NCI-H2227 treated with DMSO at 0.1 percent for 48 hours (cell line): ENCODE results near the gene POLDIP3.

Experiments used
- DNase-seq: peaks from one replicate; lab custom pipeline; 2025; lab: John Stamatoyannopoulos, UW

The POLDIP3 gene

DNA sequence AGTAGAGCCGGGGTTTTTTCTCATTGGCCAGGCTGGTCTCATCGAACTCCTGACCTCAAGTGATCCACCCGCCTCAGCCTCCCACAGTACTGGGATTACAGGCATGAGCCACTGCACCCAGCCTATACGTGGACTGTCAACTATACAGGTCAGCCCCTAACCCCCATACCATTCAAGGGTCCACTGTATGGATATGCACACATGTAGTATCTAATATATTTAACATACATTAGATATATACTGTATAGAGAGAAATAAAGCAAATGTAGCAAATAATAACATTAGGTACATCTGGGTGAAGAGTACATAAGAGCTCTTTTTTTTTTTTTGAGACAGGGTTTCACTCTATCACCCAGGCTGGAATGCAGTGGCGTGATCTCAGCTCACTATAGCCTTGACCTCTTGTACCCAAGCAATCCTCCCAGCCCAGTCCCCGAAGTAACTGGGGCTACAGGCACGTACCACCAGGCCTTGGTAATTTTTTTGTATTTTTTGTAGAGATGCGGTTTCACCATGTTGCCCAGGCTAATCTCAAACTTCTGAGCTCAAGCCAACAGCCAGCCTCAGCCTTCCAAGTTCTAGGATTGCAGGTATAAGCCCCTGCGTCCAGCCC lies 27.2 kb upstream of the POLDIP3 start:
- DNase-seq, result no peak

DNA sequence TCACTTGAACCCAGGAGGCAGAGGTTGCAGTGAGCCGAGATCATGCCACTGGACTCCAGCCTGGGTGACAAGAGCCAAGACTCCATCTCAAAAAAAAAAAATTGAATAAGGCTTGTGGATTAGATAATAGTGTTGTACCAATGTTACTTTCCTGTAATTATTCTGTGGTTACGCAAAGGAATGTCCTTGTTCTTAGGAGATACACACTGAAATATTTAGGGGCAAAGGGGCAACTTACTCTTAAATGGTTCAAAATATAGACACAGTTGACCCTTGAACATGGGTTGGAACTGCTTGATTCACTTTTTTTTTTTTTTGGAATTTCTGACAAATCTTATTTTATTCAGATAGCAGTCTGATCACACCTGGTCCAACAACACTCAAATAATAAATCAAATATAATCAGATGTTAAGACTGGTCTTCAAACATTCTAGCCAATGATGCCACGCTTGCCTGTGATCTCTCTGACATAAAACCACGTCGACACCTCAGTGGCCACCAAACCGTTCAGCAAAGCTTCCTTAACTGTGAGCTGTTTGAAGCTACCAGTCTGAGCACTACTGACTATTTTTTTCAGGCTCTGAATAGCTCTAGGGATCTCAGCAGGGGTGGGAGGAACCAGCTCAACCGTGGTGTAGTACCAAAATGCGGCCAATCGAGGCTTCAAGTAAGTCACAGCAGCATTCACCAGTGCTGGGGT lies 25.0 kb upstream of the POLDIP3 start:
- DNase-seq, result no peak

DNA sequence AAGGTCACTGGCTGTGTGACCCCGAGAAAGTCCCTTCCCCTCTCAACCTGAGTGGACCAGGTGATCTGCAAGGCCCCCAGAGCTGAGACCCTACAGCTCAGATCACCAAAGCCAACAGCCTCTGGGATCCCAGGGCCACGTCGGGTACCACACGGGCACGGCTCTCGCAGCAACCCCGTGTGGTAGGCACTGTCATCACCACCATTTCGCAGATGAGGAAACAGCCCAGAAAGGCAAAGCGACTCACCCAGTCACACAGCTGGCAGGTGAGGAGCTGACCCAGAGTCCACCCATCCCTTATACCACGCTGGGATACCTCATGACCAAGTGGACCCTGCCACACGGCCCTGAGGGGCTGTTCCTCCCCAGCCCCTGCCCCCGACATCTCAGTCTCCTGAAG lies 22.9 kb upstream of the POLDIP3 start:
- no peak for DNase-seq

DNA sequence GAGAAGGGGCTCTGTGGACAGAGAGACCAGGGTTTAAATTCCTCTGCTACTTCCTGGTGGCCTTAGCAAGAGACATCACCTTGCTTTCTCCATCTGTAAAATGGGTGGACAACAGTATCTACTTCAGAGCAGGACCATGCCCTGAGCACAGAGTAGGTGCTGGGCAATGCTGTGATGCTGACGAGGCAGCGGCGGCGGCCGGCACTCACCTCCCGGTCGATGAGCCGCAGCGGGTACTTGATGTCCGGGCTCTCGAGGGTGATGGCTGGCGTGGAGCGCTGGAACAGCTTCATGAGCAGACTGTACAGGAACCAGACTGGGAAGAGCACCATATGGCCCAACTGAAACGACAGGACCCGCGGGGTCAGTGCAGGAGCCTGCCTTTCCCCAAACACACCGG lies 21.8 kb upstream of the POLDIP3 start:
- DNase-seq, result no peak

DNA sequence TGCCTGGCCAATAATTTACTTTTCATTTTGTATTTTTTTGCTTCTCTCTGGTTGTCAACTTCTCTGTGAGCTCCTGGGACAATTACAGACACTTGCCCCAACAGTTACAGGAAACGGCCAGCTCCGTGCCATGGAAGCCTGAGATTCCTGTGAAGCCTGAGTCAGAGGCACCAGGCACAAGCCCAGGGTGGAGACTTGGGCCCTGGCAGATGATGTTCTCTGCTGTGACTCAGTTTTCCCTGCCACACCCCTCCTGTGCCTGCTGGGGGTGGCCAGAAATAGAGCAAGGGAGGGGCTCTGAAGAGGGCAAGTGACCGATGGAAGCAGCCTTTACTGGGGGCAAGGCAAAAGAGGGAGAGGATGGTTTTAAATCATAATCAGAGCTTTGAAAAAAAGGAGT lies 20.8 kb upstream of the POLDIP3 start:
- DNase-seq, result no peak

DNA sequence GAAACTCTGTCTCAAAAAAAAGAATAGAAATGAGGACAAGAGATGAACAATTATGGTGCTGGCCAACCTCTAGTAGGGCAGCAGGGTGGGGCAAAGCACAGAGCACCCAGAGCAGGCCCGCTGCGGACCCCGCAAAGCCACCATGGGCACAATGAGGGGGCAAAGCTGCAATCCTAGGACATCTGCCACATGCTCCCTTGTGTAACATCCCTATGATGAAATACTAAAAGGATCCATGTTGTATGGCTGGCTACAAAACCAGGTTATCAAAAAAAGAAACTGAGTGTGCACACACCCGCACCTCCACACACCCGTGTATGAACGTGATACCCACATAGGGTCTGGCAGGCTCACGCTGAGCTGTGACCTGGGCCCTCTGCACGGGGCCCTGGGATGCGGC lies 18.3 kb upstream of the POLDIP3 start:
- DNase-seq, result no peak

DNA sequence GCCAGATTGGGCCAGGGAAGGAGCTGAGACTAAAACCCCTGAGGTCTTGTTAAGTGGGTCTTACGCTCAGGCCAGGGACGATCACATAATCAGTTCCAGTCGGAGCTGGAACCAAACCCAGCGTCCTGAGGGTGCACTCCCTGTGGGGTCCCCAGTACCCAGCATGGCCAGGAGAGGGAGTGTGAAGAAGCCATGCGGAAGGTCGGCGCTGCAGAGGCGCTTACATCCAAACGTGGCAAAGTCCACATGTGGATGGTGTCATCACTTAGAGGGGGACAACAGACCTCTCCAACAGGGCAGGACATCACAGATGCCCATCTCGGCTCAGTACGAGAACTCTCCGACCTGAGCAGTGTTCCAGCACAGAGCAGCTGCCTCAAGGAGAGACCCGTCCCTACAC lies 17.4 kb upstream of the POLDIP3 start:
- no peak for DNase-seq

DNA sequence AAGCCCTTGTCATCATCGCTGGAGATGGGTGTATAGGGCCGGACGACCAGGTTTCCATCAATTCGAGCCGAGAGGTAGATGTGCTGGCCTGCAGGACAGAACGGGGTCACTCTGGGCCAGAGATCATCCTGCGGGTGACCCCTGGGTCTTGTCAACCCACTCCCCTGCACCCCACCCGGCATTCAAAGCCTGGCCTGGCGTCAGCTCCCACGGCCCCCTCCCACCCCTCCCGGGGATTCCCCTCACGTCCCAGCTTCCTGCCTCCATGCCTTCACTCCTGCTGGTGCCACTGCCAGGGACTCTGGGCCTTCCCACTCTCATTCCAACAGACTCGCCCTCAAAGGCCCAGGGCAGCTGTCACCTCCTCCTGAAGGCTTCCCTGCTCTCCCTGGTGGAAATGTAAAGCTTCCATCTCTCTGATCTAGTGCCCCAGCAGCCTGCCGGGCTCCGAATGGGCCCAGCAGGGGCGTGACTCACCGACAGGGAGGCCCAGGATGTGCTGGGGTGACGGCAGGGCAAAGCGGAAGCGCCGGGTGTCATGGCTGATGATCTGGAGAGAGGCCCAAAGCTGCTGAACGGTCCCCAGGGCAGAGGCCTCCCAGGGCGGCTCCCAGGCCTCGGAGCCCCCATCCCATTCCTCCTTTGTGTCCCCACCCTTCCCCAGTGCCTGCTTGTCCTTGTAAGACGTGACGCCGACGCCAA lies 16.4 kb upstream of the POLDIP3 start:
- DNase-seq, result no peak

DNA sequence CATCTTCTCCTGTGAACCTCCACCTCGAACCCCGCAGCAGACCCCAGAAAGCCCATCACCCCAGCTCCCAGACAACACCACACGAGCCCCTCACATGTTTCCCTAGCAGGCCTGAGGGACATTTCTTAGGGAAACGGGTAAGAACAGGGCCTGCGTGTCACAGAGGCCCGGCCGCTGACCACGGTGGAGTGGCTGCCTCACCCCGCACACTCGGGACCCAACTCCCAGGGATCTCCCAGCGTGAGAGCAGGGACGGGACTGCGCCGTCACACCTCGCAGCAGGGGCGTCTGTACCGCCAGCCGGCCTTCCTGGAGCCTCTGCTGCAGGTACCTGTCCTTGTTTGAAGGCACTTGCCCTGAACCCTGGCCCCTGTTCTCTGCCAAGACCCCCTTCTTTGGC lies 15.5 kb upstream of the POLDIP3 start:
- DNase-seq, result no peak

DNA sequence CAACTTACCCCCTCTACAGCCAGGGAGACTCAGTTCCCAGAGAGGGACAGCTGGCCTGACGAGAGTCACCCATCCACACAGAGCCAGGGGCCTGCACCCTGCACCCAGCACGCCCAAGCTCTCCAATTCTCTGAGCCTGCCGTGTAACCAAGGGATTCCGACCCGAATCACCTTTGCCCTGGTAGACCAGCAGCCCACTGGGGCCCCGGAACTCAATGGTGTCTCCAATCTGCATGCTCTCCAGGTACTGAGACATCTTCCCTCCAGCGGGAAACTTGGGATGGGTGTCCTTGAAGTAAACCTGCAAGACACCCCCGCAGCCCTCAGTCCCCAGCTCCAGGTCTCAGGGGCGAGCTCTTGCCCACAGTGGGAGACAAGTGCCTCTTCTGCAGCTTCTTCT lies 13.3 kb upstream of the POLDIP3 start:
- no peak for DNase-seq

DNA sequence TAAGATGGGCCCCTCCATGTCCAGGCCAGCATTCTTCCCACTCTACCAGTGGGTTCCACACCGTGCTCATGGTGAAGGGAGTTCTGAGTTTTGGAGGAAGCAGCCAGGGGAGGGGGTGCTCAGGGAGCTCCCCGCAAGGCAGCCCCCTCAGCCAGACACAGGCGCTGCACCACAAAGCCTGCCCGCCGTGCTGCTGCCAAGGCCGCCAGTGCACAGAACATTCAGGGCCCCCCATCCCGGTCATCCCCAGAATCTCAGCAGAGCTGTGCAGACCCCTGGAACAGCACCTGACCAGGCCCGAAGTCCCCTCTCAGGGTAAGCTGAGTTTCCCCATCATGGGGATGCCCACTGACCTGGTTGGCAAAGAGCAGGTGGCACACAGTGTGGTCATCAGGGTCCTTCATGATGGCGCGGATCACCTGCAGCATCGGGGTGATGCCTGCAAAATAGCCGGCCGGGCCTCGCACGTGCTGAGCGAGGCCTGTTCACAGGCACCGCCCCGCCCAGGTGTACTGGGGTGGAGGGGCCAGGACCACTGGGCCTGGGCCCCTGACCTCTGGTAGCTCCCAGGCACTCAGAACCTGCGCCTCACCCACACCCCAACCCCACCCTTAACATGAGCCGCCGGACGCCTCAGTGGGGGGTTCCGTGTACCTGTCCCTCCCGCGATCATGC lies 12.4 kb upstream of the POLDIP3 start:
- DNase-seq, result no peak

DNA sequence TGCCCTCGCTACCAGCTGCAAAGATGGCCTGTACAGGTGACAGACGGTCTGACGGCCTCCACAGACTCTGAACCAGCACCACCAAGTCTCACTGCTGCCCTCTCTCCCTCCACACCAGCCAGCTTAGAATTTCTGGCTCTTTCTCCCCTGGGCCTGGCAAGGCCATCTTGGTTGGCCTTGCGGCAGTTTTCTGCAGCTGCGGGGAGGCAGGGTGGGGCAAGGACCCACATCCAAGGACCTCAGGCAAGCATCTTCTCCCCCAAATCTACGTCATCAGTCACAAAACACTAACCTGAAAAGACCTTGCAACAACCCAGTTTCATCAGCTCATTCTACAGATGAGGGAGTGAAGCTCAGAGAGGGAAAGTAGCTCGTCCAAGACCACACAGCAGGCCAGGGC lies 11.7 kb upstream of the POLDIP3 start:
- no peak for DNase-seq

DNA sequence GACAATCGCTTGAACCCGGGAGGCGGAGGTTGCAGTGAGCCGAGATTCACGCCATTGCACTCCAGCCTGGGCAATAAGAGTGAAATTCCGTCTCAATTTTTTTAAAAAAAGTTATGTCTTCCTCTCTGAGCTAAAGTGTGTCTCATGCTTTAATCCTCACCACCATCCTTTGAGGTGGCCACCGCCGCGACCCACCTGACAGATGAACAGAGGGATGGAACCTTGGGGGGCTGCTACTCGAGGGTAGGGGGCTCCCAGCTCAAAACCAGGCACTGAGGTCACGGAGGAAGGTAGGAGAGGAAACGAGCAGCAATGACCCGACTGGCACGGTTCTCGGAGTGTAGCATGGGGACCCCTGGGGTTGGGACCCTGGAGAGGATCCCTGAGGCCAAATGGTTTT lies 10.7 kb upstream of the POLDIP3 start:
- DNase-seq, result no peak

DNA sequence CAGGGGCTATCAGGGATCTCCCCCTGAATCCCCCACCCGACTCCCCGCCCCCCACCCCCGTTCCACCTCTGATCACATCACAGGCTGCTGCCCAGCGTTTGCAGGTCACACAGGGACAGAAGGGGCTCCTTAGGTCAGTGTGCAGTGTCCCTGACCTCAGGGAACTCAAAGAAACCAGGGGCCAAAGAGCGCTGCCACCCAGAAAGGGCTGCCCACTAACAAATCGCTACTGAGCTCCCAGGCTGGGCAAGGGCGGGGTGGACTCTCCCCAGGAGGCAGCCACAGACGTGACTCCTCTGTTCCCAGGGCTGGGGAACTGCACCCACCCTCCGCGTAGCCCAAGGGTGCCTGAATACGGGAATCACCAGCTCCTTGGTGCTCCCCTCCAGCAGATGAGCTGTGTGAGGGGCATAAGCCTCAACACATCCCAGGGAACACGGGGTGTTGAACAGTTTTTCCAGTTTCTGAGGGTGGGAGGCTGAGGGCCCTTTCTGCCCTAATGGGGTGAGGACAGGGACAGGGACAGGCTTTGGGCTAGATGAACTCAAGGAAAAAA lies 9.9 kb upstream of the POLDIP3 start:
- DNase-seq, result no peak

DNA sequence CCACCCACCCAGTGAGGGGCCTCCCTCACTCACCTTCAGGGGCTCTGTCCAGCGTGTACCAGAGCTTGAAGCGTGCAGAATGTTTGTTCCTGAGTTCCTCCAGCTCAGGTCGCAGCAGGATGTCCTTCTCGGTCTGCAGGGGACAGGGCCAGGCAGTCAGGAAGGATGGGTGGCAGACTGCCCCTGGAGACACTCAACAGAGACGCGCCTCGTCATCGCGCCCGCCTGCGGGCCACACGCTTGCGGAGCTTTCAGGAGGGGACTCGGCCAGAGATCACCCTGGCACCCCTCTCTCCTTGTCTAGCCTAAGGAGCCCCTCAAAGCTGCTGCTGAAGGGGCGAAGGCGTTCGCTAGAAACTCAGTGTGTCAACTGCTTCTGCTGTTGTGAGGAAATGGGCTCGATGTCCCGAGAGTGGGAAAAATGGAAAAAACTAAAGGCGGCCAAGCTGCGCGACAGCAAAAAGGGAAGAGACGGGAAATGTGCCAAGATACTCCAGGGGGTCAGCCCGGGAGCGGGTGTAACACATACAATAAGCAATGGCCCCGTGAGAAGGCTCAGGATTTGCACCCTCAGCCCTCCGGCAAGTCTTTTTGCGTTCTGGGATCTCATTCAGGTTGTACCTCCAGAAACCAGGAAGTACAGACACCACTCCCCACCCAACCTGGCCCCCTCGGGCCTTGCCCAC lies 9.2 kb upstream of the POLDIP3 start:
- DNase-seq, result no peak

DNA sequence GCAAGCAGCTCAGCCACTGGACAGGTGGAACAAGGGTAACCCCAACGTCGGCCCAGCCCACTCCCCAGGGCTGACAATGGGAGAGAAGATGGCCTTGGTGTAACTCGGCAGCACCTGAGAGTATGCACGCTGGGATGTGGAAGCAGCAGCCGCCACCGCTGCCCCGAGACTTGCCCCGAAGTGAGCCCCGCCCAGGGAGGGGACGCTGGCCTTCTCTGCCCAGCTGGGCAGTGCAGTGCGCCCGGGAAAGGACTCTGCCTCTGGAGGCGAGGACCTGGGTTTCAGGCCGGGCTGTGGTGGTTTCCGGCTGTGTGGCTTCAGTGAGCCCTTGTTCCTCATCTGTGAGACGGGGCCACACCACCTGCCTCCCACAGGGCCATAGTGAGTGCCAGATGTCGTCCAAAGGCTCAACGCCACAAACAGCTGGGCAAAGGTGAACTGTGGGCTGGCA lies 8.6 kb upstream of the POLDIP3 start:
- DNase-seq, result no peak

DNA sequence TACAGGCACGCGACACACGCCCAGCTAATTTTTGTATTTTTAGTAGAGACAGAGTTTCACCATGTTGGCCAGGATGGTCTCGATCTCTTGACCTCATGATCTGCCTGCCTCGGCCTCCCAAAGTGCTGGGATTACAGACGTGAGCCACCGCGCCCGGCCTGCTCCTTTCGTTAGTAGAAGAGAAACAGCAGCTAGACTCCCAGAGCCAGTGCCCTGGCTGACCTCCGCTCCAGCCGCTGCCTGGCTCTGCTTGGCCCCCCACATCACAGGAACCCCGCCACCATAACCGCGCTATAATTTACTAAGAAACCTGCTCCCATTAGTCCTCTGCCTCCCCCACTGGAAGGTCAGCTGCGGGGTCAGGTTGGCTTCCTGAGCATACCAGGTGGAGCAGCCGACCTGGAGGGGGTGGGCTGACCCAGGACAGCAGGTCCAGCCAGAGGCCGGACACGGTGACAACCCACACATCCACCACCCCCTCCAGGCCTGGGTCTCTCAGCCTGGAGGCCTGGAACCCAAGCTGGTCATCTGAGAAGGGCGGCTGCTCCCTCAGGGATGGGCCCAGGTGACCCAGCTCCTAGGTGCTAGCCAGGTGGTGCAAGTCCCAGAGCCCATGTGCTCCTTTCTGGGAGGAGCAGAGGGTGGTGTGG lies 7.5 kb upstream of the POLDIP3 start:
- DNase-seq, result no peak

DNA sequence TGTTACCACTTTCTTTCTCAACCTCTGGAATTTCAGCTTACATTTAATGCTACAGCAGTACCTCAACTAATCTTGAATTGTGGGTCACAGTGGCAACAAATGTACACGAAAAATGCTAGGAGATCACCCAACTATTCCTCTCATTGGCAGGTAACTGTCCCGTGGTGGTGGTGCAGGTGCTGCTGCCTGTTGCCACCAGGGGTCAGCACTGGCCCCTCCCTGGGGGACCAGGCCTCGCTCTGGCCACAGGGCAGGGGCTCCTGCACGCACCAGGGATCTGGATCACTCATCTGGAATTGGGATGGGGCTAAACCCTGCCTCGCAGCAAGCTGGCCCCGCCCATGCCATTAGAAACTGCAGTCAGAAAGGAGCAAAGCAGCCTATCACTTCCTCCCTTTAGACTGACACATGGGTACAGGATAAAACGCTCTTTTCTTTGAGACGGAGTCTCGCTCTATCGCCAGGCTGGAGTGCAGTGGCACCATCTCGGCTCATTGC lies 6.9 kb upstream of the POLDIP3 start:
- DNase-seq, result peak; percentile 8

DNA sequence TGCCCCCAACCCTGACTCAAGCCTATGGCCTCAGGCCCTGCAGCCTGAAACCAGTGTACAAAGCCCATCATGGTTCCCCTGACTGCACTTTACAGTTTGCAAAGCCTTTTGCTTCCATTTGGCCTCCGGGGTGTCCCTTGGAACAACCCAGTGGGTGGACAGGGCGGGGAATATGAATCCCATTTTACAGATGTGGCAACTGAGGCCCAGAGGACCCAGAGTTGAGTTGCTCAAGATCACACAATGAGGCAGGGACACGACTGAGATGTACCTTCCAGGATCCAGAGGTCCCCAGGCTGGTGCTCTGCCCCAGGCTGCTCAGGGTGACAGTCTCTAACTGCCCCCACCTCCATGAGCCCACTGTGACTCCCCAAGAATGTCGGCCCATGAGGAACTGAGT lies 5.4 kb upstream of the POLDIP3 start:
- no peak for DNase-seq

DNA sequence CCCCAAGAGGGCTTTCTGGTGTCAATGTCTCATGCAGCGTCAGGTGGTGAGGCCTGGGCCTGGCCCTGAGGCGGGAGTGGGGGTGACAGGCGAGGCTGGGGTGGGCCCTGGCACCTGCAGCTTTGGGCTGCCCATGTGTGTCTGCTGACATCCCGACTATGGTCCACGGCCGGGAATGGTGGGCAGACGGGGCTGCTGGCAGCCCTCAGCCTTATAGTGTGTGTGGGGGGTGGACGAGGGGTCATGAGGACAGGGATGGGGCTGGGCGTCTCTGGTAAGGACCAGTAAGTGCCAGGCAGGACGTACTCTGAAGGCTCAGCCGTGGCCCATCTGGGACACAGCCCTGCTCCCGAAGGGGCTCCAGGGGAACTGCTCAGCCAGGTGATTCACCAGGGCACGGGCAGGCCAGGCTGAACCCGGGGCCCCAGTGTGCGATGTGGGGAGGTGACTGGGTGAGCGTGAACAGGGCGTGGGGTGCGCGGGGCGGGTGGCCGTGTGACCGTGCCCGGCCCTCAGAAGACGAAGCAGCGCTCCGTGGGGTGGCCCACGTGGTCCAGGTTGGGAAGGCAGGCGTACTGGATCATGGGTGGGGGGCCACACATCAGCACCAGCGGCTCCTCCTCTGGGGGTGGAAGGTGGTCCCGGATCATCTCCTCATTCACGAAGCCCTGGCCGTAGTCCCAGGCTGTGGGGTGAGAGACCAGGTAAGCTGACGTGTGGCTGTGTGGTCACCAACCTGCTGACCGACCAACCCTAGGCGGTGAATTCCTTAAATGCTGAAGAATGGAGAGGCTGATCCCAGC lies 4.8 kb upstream of the POLDIP3 start:
- no peak for DNase-seq
